DMS114 treated with DMSO at 0.1 percent for 48 hours (cell line): Measurements from ENCODE around the gene ELP2.

Experiments
- DNase-seq: peaks from one replicate; lab custom pipeline; 2025; ENCODE audit not compliant: unreplicated experiment; lab: John Stamatoyannopoulos, UW

The ELP2 gene

GRCh38 chr18:36215577-36215976, 85.9 kb downstream of the ELP2 start:
- DNase-seq: no peak

DNA sequence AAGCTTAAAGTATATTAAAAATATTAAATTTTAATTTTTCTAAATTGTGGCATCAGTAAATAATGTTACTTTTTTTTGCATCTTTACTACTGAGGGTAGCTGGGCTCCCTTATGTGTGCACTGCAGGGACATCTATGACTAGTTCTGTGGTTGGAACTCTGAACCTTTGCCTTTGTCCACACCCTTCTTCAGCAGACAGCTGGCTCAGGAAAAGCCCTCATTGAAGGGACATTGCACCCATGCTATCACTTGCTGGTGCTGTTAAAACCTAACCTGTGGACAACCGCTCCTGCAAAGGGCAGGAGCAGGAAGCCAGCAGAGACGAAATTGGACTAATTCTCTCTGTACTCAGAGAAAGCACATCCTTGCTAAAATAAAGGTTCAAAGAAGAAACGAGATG, 87.6 kb downstream of the ELP2 start:
- no peak for DNase-seq

DNA sequence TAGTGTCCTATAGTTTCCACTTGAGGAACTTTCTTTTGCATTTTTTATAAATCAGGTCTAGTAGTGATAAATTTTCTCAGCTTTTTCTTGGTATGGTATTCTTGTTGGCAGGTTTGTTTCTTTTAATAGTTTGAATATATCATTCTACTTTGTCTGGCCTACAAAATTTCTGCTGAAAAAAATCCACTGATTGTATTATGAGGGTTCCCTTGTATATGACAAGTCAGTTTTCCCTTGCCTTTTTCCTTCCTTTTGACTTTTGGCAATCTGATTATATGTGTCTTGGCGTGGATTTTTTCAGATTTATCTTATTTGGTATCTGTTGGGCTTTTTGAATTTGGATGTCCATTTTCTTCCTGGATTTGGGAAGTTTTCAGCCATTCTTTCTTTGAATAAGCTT, 99.5 kb downstream of the ELP2 start:
- no peak for DNase-seq
